HG02798 (cell line): ENCODE results near the gene CSMD2.
"Not testable (repeated sequence)": the region's sequence is repeated elsewhere in the genome, so short reads cannot be mapped to it uniquely, and the experiment has no call there.

Source experiments
- ATAC-seq: cut with Tn5 transposase; IDR thresholded peaks from one replicate; pipeline ENCODE4 v1.9.1; 2021; ENCODE audit warnings: mild to moderate bottlenecking; ENCODE audit not compliant: unreplicated experiment, poor library complexity

CSMD2 gene

DNA sequence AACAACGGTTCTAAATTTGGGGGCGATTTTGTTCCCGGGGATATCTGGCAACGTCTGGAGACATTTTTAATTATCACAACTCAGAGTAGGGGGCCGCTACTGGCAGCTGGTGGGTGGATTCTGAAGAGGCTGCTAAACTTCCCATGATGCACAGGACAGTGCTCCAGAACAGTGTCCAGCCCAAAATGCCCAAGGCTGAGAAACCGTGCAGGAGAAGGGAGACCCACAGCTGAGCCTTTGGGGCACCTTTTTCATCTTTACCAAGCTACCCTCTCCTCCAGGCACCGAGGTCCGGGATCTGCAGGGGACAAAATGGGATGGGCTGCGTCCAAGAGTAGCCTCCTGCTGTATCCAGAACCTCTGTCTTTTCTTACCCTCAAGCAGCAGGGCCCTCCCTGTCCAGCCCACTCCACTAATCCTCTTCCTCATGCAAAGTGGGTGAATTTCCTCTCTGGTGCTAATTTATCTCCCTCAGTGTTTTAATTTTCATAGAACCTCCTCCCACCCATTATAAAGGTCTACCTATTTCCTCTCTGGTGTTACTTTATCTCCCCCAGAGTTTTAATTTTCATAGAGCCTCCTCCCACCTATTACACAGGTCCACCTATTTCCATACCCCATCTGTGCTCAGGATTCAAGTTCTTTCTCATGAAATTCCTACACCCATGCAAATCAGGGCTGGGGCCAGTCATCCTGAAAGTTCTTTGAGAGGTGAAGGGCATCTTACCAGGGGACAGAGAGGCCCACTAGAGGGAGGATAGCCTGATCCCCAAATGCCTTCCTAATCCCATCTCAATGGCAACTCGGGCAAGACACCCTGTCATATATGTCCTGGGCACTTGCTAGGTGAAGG is 42.7 kb downstream of the CSMD2 start:
- ATAC-seq = no peak

DNA sequence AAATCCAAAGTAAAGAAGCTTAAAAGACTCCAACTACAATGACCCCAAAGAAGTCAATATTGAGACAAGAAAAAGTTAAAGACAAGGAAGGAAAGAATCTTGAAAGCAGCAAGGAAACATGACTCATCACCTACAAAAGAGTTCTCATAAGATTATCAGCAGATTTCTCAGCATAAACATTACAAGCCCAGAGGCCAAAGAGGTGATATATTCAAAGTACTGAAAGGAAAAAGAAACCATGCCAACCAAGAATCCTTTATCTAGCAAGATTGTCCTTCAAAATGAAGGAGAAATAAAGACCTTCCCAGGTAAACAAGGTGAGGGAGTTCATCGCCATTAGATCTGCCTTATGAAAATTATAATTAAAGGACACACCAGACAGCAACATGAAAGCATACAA is 49.8 kb downstream of the CSMD2 start:
- ATAC-seq = no peak

DNA sequence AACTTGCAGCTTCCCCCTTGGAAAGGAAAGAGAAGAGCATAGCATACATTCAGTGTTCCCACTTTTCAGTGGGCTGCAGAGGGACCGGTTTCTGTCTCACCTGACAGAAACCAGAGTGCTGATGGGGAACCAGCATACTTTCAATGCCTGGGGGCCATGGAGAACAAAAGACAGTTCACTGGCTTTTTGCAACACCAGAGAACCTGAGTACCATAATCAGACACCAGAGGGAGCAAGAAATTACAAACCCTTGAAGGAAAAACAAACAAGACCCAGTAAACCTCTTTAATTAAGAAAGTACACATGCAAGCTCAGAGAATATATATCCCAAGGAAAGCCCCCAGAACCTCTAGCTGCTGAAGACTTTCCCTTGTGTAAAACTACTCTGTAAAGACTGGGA is 51.1 kb downstream of the CSMD2 start:
- ATAC-seq = no peak

DNA sequence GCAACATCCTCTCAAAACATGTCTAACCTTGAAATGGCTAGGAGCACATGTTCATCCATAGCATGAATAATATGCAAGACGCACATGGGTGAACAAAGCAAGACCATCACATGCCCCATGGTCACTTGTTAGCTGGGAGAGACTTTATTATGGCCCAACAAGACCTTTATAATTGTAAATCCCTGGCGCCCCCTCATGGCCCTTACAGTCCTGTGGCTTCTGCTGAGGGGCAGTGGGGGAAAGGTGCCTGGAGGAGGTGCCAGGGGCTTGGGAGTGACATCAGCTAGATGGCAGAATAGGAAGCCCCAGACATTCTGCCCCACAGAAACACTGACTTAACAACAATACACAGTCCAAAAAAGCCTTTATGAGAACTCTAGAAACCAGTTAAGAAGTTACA is 51.7 kb downstream of the CSMD2 start:
- ATAC-seq = no peak

DNA sequence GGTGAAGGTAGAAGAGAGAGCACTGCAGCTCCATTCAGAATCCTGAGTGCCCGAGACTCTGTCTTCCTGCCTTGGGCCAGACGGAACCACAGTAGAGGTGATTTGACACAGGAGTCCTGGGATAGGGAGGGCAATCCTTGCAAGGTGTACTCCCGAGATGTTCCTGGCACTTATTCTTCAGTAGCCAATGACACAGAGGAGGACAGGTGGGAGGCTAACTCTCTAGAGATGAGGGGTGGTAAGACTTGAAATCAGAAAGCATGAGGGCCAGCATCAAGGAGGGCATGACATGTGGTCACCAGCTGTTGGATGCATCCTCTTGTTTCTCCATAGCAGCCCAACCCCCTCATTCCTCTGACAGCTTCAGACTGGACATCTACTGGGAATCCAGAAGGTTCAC is 56.3 kb downstream of the CSMD2 start:
- ATAC-seq = no peak

DNA sequence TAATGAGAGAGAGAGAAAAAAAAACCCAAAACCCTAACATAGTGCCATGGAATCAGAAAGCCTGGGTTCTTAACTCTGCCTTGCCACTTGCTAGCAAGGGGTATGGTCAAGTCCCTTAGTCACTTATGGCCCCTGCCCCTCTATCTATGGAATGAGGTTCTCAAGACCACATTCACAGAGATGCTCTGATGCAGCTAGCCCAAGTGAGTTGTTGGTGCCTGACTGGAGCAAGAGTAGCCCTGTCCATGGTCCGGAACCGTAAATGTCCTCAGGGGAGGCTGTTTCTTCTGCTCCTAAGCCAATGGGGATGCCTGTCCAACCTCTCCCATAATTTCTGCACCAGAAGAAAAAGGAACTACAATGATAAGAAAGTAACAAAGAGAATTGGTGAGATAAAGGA is 56.8 kb downstream of the CSMD2 start:
- no peak for ATAC-seq

DNA sequence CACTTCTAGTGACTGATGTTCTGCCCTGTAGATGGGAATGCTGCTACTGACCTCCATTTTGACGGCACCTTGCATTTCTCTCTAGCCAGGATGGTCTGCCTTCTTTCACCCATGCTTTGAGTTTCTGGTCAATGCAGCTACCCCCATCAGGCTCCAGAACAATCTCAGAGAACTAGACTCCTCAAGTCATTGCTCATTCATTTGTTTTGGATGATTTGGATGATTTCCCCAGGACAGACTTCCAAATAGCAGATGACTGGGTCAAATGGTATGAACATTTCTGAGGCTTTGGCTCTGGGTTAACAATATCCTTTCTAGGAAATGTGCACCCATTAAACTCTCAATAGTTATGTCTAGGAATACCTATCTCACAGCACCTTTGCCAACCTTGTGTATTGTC is 63.9 kb downstream of the CSMD2 start:
- no peak for ATAC-seq

DNA sequence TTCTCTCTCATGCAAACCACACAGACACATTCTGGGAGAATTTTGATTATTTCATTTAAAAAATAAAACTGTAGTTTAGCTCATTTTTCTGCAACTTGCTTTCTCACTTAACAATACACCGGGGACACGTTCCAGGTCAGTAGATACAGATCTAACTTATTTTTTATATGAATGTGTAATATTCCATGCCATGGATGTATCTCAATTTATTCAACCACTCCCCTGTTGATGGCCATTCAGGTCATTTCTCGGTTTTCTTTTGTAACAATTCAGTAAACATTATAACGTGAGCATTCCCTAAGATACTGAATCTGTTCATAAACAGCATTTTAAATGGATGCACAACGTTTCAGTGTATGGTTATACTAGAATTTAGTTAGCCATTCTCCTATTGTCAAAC is 64.7 kb downstream of the CSMD2 start:
- ATAC-seq = no peak

DNA sequence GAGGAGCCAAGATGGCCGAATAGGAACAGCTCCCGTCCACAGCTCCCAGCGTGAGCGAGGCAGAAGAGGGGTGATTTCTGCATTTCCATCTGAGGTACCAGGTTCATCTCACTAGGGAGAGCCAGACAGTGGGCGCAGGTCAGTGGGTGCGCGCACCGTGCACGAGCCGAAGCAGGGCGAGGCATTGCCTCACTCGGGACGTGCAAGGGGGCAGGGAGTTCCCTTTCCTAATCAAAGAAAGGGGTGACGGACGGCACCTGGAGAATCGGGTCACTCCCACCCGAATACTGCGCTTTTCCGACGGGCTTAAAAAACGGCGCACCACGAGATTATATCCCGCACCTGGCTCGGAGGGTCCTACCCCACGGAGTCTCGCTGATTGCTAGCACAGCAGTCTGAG is 72.6 kb downstream of the CSMD2 start:
- not testable (repeated sequence) for ATAC-seq

DNA sequence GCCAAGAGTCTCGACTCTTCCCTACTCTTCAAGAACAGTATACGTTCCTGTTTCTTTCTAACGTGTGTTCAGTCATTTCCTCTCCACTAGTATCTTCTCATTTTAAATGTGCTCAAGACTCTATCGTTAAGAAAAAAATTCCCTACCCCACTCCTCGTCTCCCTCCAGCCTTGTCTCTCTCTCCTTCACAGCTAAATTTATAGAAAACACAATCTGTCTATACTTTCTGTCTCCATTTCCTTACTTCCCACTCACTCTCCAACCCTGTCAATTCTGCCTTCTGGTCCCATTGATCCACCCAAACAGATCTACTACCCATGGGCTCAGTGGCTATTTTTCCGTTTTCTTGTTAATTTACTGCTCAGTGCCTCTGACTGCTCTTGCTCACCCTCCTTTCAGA is 75.3 kb downstream of the CSMD2 start:
- ATAC-seq = no peak

DNA sequence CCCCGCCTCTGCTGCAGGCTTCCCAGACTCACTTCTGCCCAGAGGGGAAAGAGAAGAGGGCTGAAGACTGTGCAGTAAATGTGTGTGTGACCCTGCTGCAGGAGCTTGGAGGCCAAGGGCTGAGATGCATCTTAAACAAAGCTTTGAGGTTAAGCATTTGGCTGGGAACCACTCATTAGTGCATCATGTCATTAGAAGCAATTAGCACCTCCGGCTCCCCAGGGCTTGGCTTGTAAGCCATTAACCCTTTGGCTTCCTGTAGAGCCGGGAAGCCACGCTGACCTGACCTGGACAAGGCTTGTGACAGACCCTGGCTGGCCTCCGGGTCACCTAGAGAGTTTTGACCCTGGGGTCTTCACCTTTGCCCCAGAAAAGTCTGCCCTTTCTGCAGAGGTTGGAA is 77.0 kb downstream of the CSMD2 start:
- ATAC-seq = no peak

DNA sequence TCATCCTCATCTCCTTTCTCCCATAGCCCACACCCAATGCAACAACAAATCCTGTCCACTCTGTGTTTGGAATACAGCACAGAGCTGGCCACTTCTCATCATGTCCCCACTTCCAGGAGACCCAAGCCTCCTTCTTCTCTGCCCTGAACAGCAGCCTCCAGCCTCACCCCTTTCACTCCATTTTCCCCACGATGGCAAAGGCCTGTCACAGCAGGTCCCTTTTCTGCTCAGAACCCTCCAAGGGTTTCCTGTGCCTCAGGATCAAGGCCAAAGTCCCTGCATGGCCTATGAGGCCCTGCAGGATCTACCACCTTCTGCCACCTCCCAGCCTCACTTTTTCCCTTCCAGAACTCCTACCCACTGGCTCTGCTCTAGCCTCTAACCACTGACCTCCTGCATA is 78.5 kb downstream of the CSMD2 start:
- no peak for ATAC-seq

DNA sequence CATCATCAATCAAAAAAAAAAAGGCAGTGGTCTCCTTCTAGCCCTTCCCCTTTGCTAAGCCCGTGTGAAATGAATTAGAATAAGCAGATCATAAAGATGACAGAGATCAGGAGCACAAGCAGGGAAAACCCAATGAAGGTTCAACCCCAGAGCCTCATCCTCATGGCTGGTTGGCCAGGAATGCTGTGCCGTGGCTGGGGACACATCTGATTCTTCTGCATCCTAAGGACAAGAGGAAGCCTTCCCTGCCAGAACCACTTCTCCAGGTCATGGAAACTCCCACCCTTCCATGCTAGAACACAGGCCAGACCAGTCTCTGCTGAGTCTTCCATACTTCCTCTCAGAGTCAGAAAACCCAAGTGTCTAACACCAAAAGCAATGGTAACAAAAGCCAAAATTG is 81.1 kb downstream of the CSMD2 start:
- no peak for ATAC-seq

DNA sequence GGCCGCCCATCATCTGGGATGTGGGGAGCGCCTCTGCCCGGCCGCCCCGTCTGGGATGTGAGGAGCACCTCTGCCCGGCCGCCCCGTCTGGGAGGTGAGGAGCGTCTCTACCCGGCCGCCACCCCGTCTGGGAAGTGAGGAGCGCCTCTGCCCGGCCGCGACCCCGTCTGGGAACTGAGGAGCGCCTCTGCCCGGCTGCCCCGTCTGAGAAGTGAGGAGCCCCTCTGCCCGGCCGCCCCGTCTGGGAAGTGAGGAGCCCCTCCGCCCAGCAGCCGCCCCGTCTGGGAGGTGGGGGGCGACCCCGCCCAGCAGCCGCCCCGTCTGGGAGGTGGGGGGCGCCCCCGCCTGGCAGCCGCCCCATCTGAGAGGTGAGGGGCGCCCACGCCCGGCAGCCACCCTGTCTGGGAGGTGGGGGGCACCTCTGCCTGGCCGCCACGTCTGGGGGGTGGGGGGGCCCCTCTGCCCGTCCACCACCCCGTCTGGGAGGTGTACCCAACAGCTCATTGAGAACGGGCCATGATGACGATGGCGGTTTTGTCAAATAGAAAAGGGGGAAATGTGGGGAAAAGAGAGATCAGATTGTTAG is 82.9 kb downstream of the CSMD2 start:
- not testable (repeated sequence) for ATAC-seq

DNA sequence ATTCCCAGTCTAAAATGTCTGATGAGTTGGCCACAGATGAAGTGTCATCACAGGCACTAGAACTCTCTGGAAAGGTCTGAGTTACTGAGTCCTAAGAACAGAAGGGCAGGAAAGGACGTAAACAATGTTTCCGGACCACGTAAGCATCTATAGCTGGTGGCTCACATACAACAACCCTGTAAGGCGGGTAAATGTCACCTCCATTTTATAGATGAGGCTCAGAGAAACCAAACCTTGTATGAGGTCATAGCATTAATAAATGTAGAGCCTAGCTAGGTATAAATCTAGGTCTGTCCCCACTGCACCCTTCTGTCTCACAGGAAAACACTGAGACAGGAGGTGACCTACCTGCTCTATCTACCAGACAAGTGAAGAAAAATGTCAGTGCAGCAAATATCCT is 86.6 kb downstream of the CSMD2 start:
- ATAC-seq = no peak

DNA sequence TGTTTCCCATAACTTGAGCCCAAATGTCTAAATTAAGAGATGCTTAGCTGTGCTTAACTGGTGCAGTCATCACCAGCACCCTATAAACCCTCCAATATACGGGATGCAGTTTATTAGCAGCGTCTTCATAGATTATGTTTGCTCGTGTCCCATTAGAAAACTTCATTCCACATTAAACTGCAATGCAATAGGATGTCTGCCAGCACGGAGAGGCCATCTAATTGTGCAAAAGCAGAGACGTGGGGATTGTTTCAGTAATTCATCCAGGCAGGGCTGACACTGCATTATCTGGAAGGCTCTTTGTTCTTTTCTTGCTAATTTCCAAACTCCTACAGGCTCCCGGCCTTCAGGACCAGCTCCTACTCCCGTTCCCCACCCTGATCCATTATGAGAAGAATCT is 89.5 kb downstream of the CSMD2 start:
- ATAC-seq = no peak

DNA sequence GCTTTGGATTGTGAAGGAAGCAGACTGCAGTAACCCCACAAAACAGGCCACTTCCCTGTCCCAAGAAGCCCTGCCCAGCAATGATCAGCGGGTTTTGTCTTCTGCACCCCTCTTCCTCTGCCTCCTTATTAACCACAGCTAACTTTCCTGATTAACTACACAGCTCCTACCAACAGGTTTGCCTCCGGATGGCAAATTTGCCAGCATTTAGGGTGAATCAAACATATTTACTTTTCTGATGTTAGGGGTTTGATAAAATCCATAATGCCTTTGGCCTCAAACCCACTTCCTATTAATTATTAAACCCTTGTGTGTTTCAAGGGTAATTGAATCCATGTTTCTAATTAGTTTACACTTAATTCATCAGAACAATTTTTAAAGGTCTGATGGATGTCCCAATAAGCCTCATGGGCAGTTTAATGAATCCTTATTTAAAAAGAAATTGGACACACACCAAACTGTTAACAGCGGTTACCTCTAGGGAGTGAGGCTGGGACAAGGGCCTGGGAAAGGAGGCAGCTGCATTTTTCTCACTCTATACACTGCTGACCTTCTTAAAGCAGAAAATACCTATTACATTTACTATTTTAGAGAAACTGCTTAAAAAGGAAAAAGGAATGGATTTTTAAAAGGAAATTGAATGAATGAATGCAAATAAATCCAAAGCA is 91.9 kb downstream of the CSMD2 start:
- no peak for ATAC-seq

DNA sequence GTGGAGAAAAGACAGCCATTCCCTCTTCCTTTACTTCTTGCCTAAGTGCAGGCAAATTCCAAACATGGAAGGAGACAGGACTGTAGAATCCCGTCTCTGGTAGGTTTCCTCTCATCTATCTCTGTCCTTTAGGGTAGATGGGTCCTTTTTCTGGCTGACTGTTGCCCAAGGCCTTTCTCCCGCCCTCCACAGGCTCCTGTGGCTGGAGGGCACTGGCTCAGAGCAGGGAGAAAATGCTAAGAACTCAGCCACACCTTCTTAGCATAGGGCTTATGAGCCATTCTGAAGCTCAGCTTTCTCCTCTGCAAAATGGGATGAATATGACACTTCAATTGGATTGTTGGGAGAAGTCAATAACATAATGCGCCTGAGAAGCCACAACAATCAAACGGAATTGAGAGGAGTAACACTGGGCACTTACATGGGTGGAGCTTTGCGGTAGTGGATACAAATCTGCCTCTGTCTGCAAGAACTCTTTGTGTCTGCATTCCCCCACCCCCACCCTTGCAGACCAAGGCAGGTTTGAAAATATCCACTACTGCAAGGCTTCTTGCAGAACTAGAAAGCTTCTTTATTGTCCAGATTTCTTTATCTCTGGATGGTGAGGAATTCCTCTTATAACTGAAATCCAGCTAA is 94.7 kb downstream of the CSMD2 start:
- ATAC-seq = no peak

DNA sequence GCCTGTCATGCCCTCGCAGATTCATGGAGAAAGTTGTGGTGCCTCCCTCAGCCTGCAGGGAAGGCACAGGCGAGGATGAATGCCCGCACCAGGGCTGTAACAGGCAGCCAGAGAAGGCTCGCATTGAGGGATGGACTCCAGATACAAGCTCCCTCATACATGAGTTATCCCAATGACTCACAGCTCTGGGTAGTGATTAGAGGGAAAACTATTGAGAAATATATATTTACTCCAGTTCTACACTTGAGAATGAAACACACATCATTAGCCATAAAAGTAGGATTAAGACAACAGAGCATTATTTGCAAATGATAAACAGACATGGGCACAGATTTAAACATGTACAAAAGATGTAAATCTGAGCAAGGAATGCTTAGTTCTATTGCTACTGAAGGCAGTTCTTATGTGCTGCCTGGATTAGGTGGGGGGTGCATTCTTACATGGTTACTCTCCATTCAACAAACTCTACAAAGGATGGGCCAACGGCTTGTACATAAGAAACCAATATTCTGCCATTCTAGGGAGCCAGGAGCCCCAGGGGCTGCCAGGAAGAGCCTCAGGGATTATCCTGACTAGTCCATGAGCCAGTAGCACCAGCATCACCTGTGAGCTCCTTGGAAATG is 97.9 kb downstream of the CSMD2 start:
- no peak for ATAC-seq

DNA sequence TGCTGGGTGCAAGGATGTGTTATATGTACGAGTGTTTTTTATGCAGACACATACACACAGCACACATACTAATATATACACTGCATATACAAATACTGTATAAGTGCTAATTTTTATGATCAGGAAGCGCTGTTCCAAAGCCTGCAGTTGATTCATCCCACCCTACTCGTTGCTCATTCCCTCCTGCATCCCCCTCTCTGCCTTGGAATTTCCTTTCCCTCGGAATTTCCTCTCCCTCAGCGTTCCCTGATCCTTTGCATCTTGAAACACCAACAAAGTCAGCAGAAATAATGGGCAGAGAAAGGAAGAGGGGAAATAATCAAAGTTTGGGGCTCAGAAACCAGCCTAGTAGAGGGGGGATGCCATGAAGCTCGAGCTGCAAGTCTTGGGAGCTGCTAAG is 98.9 kb downstream of the CSMD2 start:
- no peak for ATAC-seq

DNA sequence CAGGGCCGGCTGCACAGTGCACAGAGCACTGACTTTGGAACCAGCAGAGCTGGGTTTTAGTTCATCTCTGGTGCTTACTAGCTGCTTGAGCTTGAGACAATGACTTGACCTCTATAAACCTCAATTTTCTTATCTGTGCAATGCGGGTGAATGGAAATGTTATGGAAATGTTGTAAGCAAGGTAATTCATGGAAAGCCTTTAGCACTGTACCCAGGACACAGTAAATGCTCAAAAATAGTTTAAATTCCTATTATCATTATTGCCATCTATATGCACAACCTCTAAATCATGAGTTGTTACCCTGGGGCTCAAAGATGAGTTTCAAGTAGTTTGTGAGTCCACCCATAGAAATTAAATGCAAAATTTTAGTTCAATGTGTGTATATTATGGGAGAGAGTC is 99.5 kb downstream of the CSMD2 start:
- no peak for ATAC-seq
